ENCODE data around the gene TMA7B. TPM values are rescaled to one million over a fixed set of nuclear protein-coding genes. Genes with fewer than 3 reads are reported as not detected.
"Not testable (repeated sequence)": the region's sequence is repeated elsewhere in the genome, so short reads cannot be mapped to it uniquely, and the experiment has no call there.

TMA7B gene
- total RNA-seq, 1 donor from 2014 or later, result 0.47 TPM

- no peak for DNase-seq (ENCODE audit: low spot score)
These were observed 27.1 kb upstream of the TMA7B start for GRCh38 chr22:39932918-39933649.

DNA sequence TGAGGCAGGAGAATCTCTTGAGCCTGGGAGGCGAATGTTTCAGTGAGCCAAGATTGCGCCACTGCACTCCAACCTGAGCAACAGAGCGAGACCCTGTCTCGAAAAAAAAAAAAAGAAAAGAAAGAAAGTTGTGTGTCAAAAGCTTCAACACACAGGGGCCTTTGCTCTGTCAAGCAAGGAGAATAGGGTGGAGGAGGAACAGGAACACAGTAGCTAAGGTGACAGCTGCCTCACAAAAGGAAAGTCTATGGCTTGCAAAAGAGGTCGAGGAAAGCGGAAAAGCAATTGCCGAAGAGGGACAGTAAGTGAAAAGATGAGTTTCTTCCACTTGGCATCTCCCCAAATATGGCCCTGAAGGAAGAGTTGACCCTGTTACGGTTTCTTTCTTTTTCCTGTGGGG, 26.5 kb upstream of the TMA7B start:
- DNase-seq (ENCODE audit: low spot score), result no peak

DNA sequence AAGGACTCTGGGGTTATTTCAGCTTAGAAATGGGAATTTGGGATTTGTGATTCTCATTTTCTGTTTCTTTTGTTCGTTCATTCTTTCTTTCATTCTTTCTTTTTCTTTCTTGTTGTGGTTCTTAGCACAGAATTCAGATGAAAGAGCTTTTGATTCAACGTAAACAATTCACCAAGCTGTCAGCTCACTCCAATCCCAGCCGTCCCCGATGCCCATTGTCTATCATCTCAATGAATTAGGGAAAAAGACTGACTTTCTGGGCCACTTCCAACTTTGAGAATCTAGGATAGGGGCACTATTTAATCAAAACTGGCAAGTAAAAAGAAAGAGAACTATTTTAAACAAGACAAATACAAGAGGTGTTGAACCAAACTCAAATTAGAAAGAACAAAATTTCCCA, 25.1 kb upstream of the TMA7B start:
- no peak for DNase-seq (ENCODE audit: low spot score)

GRCh38 chr22:39935612-39936011, 24.6 kb upstream of the TMA7B start:
- DNase-seq (ENCODE audit: low spot score), result no peak

GRCh38 chr22:39936523-39937145, 23.6 kb upstream of the TMA7B start:
- DNase-seq (ENCODE audit: low spot score), result no peak

- no peak for DNase-seq (ENCODE audit: low spot score)
These were observed 22.3 kb upstream of the TMA7B start for GRCh38 chr22:39937906-39938305.

GRCh38 chr22:39938509-39939111, 21.6 kb upstream of the TMA7B start:
- no peak for DNase-seq (ENCODE audit: low spot score)

- no peak for DNase-seq (ENCODE audit: low spot score)
These were observed 20.4 kb upstream of the TMA7B start for GRCh38 chr22:39939830-39940229.

- DNase-seq (ENCODE audit: low spot score), result no peak
These were observed 19.4 kb upstream of the TMA7B start for GRCh38 chr22:39940757-39941305.

DNA sequence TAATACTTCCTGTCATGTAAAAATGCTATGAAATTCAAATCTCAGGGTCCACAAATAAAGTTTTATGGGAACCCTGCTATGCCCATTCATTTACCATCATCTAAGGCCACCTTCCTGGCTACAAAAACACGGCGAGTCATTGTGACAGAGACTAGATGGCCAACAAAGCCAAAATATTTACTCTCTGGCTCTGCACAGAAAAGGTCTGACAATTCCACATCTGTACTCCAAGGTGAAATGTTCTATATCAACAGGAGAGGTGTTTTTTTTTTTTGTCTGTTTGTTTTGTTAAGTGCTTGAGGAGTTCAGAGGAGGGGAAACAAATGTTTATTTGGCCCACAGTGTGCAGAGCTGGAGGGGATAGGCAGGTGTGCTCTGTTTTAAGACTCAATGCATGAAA, 18.6 kb upstream of the TMA7B start:
- DNase-seq (ENCODE audit: low spot score), result no peak

DNA sequence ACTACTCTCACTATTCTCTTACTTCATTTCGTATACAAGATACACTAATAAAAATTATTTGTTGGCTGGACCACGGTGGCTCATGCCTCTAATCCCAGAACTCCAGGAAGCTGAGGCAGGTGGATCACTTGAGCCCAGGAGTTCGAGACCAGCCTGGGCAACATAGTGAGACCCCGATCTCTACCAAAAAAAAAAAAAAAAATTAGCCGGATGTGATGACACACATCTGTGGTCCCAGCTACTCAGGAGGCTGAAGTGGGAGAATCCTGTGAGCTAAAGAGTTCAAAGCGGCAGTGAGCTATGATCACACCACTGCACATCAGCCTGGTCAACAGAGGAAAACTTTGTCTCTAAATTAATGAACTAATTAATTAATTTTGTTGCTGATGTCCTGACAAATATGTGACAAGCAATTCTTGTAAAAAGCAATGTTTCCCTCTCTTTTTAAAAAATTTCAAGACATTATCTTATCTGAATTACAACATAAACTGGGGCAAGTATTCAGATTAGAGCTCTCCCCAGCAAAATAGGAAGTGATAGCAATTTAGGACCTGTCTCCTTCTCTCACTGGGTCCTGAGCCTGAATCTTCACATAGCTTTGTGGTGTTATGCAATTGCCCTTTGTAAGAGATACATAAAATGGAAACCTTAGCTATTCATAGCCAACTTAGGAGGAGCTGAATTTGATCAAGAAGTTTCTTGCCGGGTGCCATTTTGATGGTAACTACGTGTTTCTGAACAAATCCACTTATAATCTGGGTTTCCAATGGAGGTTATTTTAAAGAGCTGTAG, 17.6 kb upstream of the TMA7B start:
- no peak for DNase-seq (ENCODE audit: low spot score)

DNA sequence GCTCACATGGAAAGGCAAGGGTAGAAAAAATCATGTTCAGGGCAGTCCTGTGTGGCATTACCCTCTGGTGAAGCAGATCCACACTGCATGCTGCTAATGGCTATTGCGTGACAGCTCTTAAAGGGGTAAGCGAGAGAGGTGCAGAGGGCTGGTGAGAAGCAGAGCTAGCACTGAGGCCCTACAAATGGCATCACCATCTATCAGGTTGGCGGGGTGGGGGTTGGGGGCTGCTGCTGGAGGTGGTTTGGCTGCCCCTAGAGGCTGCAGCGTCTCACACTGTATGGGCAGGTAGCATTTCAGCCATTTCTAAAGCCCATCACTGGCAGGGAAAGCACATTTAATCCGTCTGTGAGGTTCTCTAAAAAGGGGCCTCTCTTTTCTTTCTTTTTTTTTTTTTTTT, 16.9 kb upstream of the TMA7B start:
- DNase-seq (ENCODE audit: low spot score), result no peak

DNA sequence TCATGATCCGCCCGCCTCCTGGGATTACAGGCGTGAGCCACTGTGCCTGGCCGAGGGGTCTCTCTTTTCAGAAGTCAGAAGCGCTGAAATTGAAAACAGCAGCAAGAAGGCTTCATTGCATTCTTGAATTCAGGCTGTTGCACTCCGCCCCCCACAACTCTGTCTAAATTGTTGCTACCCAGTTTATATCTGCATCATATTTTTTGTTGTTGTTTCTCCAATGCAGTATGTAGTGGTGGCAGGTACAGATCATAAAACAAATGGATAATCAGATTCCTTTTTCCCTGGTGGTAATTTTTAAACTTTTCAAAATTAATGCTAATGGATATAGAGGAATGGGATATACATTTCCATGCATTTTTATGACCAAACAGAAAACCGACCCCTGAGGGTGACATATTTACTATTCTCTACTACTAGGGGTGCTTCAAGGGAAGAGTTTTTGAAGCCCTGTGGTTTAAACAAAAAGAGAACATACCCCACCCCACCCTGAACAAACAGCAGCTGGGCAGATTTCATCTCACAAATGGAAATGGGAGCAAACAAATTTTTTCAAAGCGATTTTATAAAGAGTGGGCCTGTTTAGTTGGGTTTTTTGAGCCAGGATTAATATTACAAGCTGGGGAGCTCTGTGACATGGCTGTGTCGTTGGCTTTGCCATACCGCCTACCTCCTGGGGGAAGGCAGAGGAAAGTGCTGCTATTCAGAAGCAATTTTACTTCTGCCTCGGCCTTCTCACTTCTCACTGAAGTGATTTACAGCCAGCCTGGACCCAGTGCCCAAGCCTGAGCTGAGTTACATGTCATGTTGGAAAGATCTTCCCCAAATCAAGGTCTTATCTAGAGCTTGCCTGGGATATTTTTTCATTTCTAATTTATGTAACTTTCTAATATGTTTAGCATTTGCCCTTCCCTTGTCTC, 16.0 kb upstream of the TMA7B start:
- DNase-seq (ENCODE audit: low spot score), result no peak

- no peak for DNase-seq (ENCODE audit: low spot score)
These were observed 14.1 kb upstream of the TMA7B start for GRCh38 chr22:39946126-39946502.

GRCh38 chr22:39946503-39947219, 13.5 kb upstream of the TMA7B start:
- DNase-seq (ENCODE audit: low spot score), result no peak

DNA sequence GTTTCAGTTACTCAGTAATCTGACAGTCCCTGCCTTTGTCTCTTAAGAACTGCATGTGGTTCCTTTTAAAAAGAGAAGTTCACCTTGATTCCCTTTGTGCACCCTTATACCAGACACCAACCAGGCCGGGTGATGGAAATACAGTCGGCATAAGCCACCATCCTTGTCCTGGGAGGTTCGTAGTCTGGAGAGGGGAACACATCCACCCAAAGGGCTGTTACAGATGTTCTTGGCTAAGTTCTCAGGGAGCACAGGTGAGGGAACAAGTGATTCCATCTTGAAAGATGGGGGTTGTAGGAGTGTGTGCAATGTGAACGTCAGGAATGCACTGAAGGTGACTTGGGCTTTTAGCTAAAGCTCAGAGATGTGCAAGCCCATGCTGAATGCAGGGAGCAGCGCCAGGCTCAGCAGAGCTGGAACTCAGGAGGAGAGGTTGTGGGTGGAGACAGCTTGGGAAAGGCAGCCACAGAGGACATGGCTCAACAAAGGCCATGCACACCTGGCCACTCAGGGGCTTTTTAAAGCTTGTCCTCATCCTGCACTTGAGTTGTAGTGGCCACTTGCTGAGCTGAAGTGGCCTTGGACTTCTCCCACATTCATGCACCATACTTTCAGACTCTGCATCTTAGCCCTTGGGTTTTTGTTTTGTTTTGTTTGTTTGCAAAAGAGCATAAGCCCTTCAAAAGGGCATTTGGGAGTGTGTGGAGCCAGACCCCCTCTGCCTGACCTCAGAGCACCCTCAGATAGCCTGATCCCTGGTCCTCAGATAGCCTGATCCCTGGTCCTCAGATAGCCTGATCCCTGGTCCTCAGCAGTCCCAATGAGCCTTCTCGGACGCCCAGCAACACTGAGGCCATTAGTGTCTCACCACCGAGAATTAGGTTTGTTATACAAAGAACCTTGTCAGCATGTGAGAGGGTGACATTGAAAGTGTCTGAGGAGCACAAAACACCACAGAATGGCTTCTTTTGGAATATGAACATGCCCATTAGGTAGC, 12.7 kb upstream of the TMA7B start:
- no peak for DNase-seq (ENCODE audit: low spot score)

GRCh38 chr22:39949964-39950737, 10.0 kb upstream of the TMA7B start:
- no peak for DNase-seq (ENCODE audit: low spot score)

GRCh38 chr22:39951603-39952293, 8.4 kb upstream of the TMA7B start:
- DNase-seq (ENCODE audit: low spot score), result not testable (repeated sequence)

All from ureter (tissue), 1 donor.